Astrocyte (in vitro differentiated cells and primary cell): Measurements from ENCODE around the gene RPH3AL.
"Not testable (repeated sequence)": the region's sequence is repeated elsewhere in the genome, so short reads cannot be mapped to it uniquely, and the experiment has no call there.

Experiments used
- CTCF ChIP-seq: IDR thresholded peaks from 2 replicates; pipeline ENCODE4 v1.5.1; 2011; ENCODE audit warnings: low read depth, mild to moderate bottlenecking, inconsistent platforms, low read length, moderate library complexity; ENCODE audit not compliant: insufficient read depth
- EZH2 ChIP-seq: IDR thresholded peaks from 2 replicates; pipeline ENCODE4 v1.6.1; 2012; ENCODE audit warnings: mild to moderate bottlenecking, low read length, inconsistent platforms; ENCODE audit not compliant: insufficient read depth

- not testable (repeated sequence) for TF ChIP-seq CTCF, EZH2
Observed at GRCh38 chr17:271928-272623, 80.5 kb downstream of the RPH3AL start.
